GM20000 (cell line): ENCODE data around the gene AQP9.

Source experiments
- DNase-seq: peaks from one replicate; pipeline ENCODE4 v3.0.0; 2012; ENCODE audit warnings: low spot score
- TF ChIP-seq, protein P1 (sequence below): IDR thresholded peaks from 2 replicates; pipeline ENCODE4 v1.5.1; 2012; ENCODE audit warnings: mild to moderate bottlenecking, control low read depth; ENCODE audit errors: extremely low read depth, missing control alignments

The AQP9 gene

GRCh38 chr15:58214591-58215340, 76.6 kb downstream of the AQP9 start:
- TF ChIP-seq, protein P1, sequence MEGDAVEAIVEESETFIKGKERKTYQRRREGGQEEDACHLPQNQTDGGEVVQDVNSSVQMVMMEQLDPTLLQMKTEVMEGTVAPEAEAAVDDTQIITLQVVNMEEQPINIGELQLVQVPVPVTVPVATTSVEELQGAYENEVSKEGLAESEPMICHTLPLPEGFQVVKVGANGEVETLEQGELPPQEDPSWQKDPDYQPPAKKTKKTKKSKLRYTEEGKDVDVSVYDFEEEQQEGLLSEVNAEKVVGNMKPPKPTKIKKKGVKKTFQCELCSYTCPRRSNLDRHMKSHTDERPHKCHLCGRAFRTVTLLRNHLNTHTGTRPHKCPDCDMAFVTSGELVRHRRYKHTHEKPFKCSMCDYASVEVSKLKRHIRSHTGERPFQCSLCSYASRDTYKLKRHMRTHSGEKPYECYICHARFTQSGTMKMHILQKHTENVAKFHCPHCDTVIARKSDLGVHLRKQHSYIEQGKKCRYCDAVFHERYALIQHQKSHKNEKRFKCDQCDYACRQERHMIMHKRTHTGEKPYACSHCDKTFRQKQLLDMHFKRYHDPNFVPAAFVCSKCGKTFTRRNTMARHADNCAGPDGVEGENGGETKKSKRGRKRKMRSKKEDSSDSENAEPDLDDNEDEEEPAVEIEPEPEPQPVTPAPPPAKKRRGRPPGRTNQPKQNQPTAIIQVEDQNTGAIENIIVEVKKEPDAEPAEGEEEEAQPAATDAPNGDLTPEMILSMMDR = no peak
- no peak for DNase-seq

GRCh38 chr15:58217460-58217859, 79.3 kb downstream of the AQP9 start:
- TF ChIP-seq, protein P1 = no peak
- no peak for DNase-seq

DNA sequence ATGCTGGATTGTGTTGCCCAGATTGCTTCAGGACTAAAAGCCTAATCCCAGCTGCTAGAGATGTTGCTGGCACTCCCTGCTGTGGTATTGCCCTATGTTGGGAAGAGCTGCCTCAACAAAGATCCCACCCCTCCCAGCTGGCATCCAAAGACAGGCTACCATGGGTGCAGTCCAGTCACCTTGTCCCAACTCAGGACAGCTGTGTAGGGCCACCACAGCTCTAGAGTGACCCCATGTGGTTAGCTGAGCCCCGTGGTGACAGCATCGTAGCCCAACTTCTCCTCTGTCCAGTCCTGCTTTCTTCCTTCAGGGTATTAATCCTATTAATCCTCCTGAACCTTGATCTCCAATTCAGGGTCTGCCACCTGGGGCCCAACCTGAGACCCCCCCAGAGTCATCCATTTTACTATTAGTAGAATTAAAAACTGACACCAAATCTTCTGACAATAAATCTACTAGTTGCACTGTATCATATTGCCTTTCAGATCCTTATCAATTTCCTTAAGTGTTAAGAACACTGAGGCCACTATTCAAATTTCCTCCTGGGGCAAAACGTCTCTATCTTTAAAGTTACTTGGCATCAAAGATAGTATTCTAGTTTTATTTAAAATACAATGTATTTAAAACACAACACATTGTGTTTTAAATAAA, 83.5 kb downstream of the AQP9 start:
- TF ChIP-seq, protein P1 = peak; percentile 63
- DNase-seq = peak; percentile 49

DNA sequence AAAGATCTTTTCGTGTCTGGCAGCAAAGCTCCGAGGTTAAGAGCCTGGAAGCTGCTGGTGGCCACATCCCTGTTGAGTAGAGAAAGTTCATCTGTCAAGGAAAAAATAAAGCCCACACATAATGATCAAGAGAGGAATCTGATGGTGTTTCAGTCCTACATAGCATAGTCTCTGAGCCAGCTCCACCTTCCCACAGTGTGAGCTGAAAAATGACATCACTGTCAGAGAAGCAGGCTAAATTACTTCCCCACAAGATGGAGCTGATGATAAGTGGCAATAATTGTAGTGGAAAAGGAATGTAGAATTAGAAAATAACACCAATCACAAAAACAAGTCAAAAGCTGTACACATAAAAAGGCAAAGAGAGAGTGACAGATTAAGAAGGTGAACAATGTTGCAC, 84.5 kb downstream of the AQP9 start:
- TF ChIP-seq, protein P1 = no peak
- no peak for DNase-seq

DNA sequence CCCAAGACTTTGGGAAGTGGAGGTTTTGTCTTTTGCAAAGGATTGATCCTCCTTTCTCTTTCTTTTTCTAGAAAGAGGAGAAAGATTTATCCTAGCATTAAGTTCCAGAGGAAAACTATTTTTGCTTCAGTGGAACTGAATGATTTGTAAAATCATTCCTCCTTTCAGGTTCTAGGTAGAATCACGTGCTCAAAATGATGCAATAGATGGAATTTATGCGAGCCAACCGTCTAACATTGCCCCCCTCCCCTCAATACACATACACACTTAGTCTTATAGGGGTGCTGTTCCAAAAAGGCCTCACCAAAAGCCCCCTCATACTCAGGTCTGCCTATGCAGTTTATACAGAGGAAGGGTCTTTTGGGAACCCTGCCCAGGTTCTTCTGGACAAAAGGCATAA, 85.3 kb downstream of the AQP9 start:
- DNase-seq = no peak
- TF ChIP-seq, protein P1 = no peak

DNA sequence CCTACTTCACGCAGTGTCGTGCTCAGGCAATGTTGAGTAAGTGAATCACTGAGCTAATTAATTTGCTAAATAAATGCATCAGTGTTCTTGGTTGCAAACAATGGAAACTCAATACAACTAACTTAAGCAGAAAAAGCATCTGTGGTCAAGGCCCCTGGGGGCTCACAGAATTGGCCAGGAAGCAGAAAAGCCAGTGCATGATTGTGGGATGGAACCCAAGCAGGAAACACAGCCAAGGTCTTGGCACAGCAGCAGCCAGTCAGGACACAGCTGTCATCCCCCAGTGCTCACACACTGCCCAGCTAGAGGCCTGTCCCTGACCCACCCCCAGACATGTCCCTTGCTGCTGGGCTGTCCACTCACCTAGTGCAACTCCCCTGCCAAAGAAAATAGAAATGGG, 85.9 kb downstream of the AQP9 start:
- TF ChIP-seq, protein P1 = no peak
- DNase-seq = no peak

DNA sequence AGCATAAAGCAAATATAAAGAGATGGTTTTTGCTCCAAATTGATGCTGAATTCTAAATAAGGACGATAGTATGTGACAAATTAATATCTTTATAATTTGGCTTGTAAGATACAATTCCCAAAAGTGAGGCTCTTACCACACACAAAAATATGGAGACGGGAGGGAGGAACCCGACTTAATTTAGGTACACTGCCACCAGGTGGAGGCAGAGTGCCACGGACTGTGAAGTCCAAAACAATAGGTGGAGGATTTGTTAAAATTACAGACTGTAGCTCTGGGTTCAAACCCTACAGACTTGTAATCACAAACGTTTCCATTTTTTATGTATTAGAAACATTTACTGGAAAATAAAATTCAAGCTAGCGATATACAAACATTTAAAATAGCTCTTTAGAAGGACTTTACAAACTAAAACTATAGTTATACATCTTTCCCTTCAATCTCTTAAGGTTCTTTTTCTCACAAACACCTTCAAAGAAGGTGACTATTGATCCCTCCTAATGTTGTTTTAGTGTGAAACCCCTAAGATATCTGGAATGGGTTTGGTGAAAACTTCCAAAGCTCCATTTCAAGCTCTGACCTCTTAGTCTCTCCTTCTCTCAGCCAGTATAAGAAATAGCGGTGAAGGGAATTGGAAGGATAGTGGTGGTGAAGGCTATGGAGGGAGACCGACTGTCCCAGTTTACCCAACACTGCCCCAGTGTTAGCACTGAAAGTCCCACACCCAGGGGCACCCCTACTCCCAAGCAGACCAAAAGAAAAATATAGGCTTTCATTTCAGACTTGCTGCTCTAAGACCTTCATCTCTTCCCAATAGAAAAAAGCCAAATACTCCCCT, 89.7 kb downstream of the AQP9 start:
- TF ChIP-seq, protein P1 = peak; percentile 71
- peak; percentile 60 for DNase-seq
